Mammary epithelial cell (primary cell): ENCODE results near the gene CCDC70.

Source experiments
- CTCF ChIP-seq, 2 donors: IDR thresholded peaks in 1 of 2; conservative IDR thresholded peaks in 1 of 2; 2 replicates each; pipeline ENCODE4 v1.5.1; 2011 to 2012; ENCODE audit warnings: inconsistent platforms in 2 of 2, low read length in 2 of 2, mild to moderate bottlenecking in 2 of 2, control low read depth in 1 of 2, low read depth in 1 of 2; ENCODE audit not compliant: insufficient read depth in 1 of 2; ENCODE audit errors: extremely low read depth in 1 of 2
- EZH2 ChIP-seq: IDR thresholded peaks from 2 replicates; pipeline ENCODE4 v1.6.1; 2012; ENCODE audit warnings: low read length, inconsistent platforms, borderline replicate concordance

- TF ChIP-seq CTCF (conservative IDR thresholded peaks at IDR 0.05 in 1 of 2, IDR thresholded peaks at IDR 0.05 in 1 of 2; ENCODE audit: extremely low read depth in 1 of 2, insufficient read depth in 1 of 2, low read depth in 1 of 2, low read length in 2 of 2) (no peak), EZH2 (no peak)
Measured at GRCh38 chr13:51825681-51826254, 36.0 kb upstream of the CCDC70 start.
